ENCODE measurements around the gene DISC1.
"Not testable (repeated sequence)": the region's sequence is repeated elsewhere in the genome, so short reads cannot be mapped to it uniquely, and the experiment has no call there.

DISC1 gene

DNA sequence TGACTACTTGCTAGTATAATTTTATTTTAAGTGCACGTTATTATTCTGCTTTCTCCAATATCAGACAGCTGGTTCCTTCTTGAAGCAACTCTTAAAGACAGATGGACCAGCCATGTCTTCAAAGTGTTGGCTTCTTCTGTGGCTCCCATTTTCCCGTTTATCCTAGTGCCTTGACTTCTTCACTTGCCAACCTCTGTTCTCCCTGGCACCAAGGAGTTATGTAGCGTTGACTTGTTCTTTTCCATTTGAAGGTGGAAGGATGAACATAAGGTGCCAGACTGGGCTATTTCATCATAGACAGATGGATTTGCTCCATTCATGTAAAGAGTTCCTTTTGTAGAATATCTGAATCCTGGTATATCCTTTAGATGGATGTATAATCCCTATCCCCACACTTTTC, 260.6 kb downstream of the DISC1 start:
- DNase-seq (ENCODE audit: low read depth, low spot score) = no peak

DNA sequence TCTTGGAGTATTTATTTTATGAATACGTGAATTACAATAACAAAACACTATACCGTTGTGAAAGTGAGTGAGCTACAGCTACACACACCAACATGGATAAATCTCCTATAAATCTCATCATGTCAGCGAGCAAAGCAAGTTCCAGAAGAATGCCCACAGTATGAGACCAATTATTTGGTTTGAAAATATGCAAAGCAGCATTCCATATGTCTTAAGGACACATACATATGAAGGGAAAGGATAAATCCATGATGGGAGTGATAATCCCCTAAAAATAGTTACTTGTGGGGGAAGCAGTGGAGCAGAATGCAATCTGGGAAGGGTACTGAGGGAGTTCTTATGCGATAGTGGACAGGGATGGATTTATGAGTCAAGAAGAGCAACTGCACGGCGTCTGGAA, 261.3 kb downstream of the DISC1 start:
- no peak for DNase-seq (ENCODE audit: low read depth, low spot score)

DNA sequence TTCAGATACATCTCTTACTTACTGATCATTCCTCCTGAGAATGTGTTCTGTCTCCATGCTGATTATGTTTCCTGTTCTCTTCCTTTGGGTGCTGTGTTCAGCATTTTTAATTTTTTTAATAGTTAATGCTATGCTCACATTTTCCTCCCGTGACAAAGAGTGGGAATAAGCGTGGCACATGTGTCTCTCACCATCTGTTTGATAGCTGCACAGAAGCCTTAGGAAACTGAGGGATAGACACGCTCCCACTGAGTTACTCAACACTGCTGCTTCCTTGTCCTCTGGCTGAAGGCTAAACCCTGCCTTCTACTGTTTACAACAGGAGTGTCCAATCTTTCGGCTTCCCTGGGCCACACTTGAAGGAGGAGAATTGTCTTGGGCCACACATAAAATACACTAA, 264.2 kb downstream of the DISC1 start:
- DNase-seq (ENCODE audit: low read depth, low spot score) = no peak

- no peak for DNase-seq (ENCODE audit: low read depth, low spot score)
Measured at GRCh38 chr1:231893400-231894102, 267.0 kb downstream of the DISC1 start.

- no peak for DNase-seq (ENCODE audit: low read depth, low spot score)
Measured at GRCh38 chr1:231896806-231897205, 270.2 kb downstream of the DISC1 start.

- DNase-seq (ENCODE audit: low read depth, low spot score) = no peak
Measured at GRCh38 chr1:231899046-231899445, 272.5 kb downstream of the DISC1 start.

GRCh38 chr1:231899713-231900435, 273.3 kb downstream of the DISC1 start:
- DNase-seq (ENCODE audit: low read depth, low spot score) = no peak

DNA sequence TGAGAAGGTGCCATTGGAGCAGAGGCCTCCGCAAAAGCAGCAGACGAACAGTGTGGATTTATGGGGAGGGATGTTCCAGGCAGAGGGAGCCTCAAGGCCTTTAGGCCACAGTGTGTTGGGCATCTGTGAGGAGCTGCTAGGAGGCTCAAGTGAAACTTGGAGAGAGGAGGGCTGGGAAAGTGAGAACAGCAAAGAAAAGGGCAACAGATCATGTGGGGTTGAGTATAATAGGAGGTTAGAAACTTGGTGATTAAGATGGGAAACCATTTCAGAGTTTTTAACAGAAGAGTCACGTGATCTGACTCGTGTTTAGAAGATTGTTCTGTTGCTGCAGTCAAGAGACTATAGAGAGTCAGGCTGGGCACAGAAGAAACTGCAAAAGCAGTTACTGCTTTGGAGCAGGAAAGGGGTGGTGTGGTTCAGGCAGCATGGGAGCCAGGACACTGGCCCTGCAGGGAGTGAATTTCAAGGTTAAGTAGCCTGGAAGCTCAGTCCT, 277.0 kb downstream of the DISC1 start:
- DNase-seq (ENCODE audit: low read depth, low spot score) = no peak

GRCh38 chr1:231907310-231907709, 280.7 kb downstream of the DISC1 start:
- not testable (repeated sequence) for DNase-seq (ENCODE audit: low read depth, low spot score)

GRCh38 chr1:231913493-231913892, 286.9 kb downstream of the DISC1 start:
- no peak for DNase-seq (ENCODE audit: low read depth, low spot score)

GRCh38 chr1:231918239-231919015, 291.8 kb downstream of the DISC1 start:
- no peak for DNase-seq (ENCODE audit: low read depth, low spot score)

DNA sequence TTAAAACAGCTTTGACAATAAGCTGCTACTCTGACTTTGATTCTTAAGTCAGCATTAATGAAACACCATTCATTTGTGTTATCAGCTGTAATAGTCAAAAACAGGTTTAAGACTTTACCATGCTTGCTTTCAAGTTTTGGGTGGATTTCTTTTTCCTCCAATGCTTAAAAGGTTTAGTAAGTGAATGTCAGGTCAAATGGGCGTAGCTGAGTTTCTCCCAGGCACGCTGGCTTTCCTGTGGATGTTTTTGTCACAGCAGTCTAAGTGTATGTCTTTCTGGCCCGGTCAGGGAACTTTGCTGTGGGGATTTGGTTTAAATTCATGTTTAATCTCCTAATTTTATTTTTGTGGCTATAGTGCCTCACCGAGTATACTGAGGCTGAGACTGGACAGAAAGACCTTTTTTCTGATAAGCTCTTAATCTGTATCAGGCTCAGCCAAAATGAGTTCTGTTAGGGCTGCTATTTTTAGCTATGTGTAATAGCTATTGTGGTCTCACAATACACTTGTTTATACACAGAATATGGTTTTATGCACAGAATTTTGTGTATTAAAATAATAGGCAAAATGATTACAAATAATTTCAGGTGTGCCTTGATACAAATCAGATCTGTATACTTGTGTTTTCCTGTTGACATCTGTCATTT, 292.8 kb downstream of the DISC1 start:
- DNase-seq (ENCODE audit: low read depth, low spot score) = no peak

GRCh38 chr1:231919886-231920285, 293.3 kb downstream of the DISC1 start:
- DNase-seq (ENCODE audit: low read depth, low spot score) = no peak

GRCh38 chr1:231921646-231922345, 295.2 kb downstream of the DISC1 start:
- DNase-seq (ENCODE audit: low read depth, low spot score) = no peak

GRCh38 chr1:231923491-231924041, 297.0 kb downstream of the DISC1 start:
- no peak for DNase-seq (ENCODE audit: low read depth, low spot score)

DNA sequence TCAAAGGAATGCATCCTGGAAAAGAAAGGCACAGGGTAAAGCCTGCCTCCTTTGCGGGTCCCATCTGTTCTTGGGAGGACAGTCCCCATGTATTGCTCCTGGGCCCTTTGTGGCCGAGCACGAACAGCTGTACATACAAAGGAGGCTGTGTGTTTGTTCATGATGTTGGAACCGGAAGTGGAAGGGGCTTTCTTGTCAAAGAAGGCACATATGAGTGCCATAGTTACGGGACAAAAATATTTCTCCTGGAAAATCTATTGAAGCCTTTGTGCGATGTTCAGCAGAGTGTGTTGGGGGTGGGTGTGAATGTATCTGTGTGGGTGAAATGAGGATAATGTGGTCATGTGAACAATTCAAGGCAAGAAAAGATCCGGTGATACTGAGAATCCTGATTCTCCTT, 297.6 kb downstream of the DISC1 start:
- no peak for DNase-seq (ENCODE audit: low read depth, low spot score)

GRCh38 chr1:231925864-231926263, 299.3 kb downstream of the DISC1 start:
- no peak for DNase-seq (ENCODE audit: low read depth, low spot score)

- no peak for DNase-seq (ENCODE audit: low read depth, low spot score)
Measured at GRCh38 chr1:231926340-231926739, 299.8 kb downstream of the DISC1 start.

DNA sequence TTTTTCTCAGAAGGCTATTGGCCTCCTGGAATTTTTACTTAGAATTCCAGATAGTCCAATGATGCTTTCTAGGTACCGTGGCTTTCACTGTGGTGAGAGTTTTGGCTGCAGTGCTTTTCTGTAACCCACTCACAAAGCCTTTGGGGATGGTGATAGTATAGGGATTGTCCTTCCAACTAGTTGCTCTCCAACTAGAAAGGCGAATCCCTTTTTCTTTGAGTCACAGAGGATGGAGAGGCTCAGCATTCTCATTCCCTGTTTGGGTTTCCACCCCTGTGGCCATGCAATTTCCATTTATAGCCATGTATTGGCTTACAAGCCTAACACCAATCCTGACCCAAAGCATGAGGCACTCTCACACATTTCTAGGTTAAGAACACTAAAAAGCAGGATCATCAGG, 300.3 kb downstream of the DISC1 start:
- no peak for DNase-seq (ENCODE audit: low read depth, low spot score)

DNA sequence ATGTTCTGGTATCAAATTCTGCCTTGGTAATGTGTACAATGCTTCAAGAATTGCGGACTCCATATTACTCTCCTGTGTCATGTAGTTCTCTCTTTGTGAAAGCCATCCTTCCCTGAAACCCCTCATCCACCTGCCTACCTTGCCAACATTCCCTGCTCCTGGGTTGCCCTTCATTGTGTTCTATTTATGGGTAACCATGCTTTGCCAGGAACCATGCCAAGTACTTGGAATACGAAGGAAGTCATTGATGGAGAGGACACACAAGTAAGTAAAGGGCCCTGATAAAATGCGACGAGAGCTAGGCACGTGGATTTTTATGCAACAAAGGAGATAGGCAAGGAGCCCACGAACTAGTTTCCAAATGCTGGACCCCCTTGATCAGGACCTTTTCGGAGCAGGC, 300.8 kb downstream of the DISC1 start:
- no peak for DNase-seq (ENCODE audit: low read depth, low spot score)

DNA sequence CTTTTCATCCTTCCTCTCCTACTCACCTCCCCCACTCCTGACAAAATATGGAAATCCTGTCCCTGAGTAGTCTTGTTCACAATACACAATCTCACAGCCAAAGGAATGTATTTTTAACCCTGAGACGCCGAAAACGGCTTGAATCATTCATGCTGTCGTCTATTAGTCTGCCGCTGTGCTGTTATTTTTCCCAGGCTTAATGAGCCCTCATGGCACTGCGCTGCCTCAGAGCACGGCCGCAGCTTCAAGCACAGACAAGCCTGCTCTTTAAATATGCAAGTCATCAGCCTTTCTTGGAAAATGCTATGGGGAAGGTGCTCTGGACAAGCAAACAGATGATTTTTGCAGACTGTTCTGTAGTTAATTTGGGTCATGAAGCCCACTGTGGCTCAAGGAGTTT, 302.7 kb downstream of the DISC1 start:
- no peak for DNase-seq (ENCODE audit: low read depth, low spot score)

All from activated CD4-positive, CD25-positive, alpha-beta regulatory T cell treated with anti-CD3 and anti-CD28 coated beads, Interleukin-2, amount 50 U/mL, for 16 hours (primary cell).